K562 (cell line): ENCODE results near the gene ALDOB. TPM values are rescaled to one million over a fixed set of nuclear protein-coding genes. Genes with fewer than 3 reads are reported as not detected.

ENCODE experiments used
- ARID3B ChIP-seq: fragments of 250-450 bp; sonication (Bioruptor Pico); IDR thresholded peaks from 2 replicates; pipeline ENCODE4 v1.4.0; 2020; ENCODE audit warnings: borderline replicate concordance
- BDP1 ChIP-seq: IDR thresholded peaks from 3 replicates; pipeline ENCODE4 v1.6.1; 2011; ENCODE audit not compliant: insufficient read length, insufficient read depth
- CCAR2 ChIP-seq: fragments of 200-400 bp; formaldehyde crosslinking; IDR thresholded peaks from 2 replicates; pipeline ENCODE4 v1.6.1; 2017; ENCODE audit warnings: mild to moderate bottlenecking, low read depth, low read length
- EHMT2 ChIP-seq: fragments of 450-650 bp; IDR thresholded peaks from 2 replicates; pipeline ENCODE4 v1.6.1; 2018; ENCODE audit warnings: antibody characterized with exemption
- ESRRB ChIP-seq: fragments of 250-450 bp; sonication (Bioruptor Pico); IDR thresholded peaks from 2 replicates; pipeline ENCODE4 v1.5.0; 2020; ENCODE audit warnings: mild to moderate bottlenecking, moderate library complexity, borderline replicate concordance
- HDAC2 ChIP-seq: fragments of 450-650 bp; IDR thresholded peaks from 2 replicates; pipeline ENCODE4 v1.6.1; 2016; ENCODE audit warnings: mild to moderate bottlenecking
- IRF2 ChIP-seq: sonication (generic); formaldehyde crosslinking; IDR thresholded peaks from 2 replicates; pipeline ENCODE4 v1.8.1; 2022; ENCODE audit warnings: mild to moderate bottlenecking, missing genetic modification reagents
- MGA ChIP-seq: fragments of 450-650 bp; IDR thresholded peaks from 2 replicates; pipeline ENCODE4 v1.6.1; 2016; ENCODE audit warnings: mild to moderate bottlenecking, moderate library complexity
- POLR2G ChIP-seq: fragments of 200-400 bp; formaldehyde crosslinking; IDR thresholded peaks from 2 replicates; pipeline ENCODE4 v1.6.1; 2017; ENCODE audit warnings: low read depth, mild to moderate bottlenecking, antibody characterized with exemption, low read length, moderate library complexity
- RB1 ChIP-seq: fragments of 450-650 bp; IDR thresholded peaks from 2 replicates; pipeline ENCODE4 v1.6.1; 2017; ENCODE audit warnings: low read depth, mild to moderate bottlenecking
- RBM39 ChIP-seq: fragments of 200-400 bp; formaldehyde crosslinking; optimal IDR thresholded peaks from 2 replicates; pipeline ENCODE3; 2018; ENCODE audit warnings: low read depth, low read length
- SP1 ChIP-seq: sonication (generic); formaldehyde crosslinking; IDR thresholded peaks from 2 replicates; pipeline ENCODE4 v1.8.1; 2022; ENCODE audit warnings: mild to moderate bottlenecking, missing genetic modification reagents
- TEAD2 ChIP-seq: fragments of 450-650 bp; IDR thresholded peaks from 2 replicates; pipeline ENCODE4 v1.6.1; 2016; ENCODE audit warnings: missing genetic modification characterization, control low read depth, missing compliant biosample characterization
- THRAP3 ChIP-seq: fragments of 450-650 bp; IDR thresholded peaks from 2 replicates; pipeline ENCODE4 v1.6.1; 2016; ENCODE audit warnings: mild to moderate bottlenecking, inconsistent platforms, borderline replicate concordance
- ZNF23 ChIP-seq: fragments of 250-450 bp; sonication (Bioruptor Pico); IDR thresholded peaks from 2 replicates; pipeline ENCODE4 v1.4.0; 2020; ENCODE audit warnings: mild to moderate bottlenecking
- ZNF696 ChIP-seq: fragments of 250-450 bp; sonication (Bioruptor Pico); conservative IDR thresholded peaks from 2 replicates; pipeline ENCODE4 v1.4.0; 2020; ENCODE audit warnings: mild to moderate bottlenecking, moderate library complexity
- polyA plus RNA-seq, 8 experiments: library from polyadenylated mRNA; depleted of rRNA in 4 of 8; stranded (reverse) in 5 of 8; unstranded in 3 of 8; fragments of >200 nt; fragmentation: Nextera tagmentation in 2 of 8; fragmentation: Illumina TruSeq in 1 of 8; extraction: Ambion mirVana in 2 of 8; extraction: Trizol in 1 of 8; gene quantifications; 2 replicates each; pipeline versions ENCODE4 v1.2.1 to v1.2.3, GENCODE V29; 2011 to 2014; ENCODE audit warnings: inconsistent platforms in 1 of 8, missing spikeins in 1 of 8
- total RNA-seq, 7 experiments: library from RNA; depleted of rRNA in 6 of 7; stranded (reverse); fragments of >200 nt in 6 of 7; fragmentation: Illumina TruSeq in 2 of 7; extraction: Trizol in 2 of 7; gene quantifications; 2 replicates each; pipeline versions ENCODE4 v1.2.1 to v1.2.3, GENCODE V29; 2011 to 2021; ENCODE audit warnings: low replicate concordance in 1 of 7

ALDOB gene
- total and polyA plus RNA-seq, 9 of the 15 experiments (the other 6 are each of a cell fraction or from before 2014, with no cell fraction given): 0.80 TPM; not detected in 8

GRCh38 chr9:101398068-101398929, 37.3 kb downstream of the ALDOB start, which contains the start of the genes MRPL50 and ZNF189 (continued):
- TF ChIP-seq MGA (peak; percentile 61), RB1 (no peak), IRF2 (CRISPR knock-in tag) (no peak), TEAD2 (tag) (no peak), ZNF23 (no peak), THRAP3 (no peak), HDAC2 (peak; percentile 18; the same call in 1 of the 2 replicates), POLR2G (peak; percentile 90), BDP1 (no peak), EHMT2 (peak; percentile 68; the same call in 1 of the 2 replicates), ESRRB (CRISPR knock-in tag) (no peak), SP1 (CRISPR knock-in tag) (peak; percentile 58; the same call in 1 of the 2 replicates), RBM39 (no peak), ARID3B (CRISPR knock-in tag) (no peak), CCAR2 (no peak), ZNF696 (CRISPR knock-in tag) (no peak)
